GM11168 (cell line): Measurements from ENCODE around the gene KERA.

Experiments used
- in situ Hi-C: fragments of 300-500 bp; cut with MboI; formaldehyde crosslinking; loops from one replicate; pipeline ENCODE4 v1.12.0; 2022; ENCODE audit warnings: low sequenced_read_pairs; ENCODE audit not compliant: unreplicated experiment

KERA gene

GRCh38 chr12:91074851-91075250 is 17.0 kb upstream of the KERA start:
- in situ Hi-C loops = no loop called here

DNA sequence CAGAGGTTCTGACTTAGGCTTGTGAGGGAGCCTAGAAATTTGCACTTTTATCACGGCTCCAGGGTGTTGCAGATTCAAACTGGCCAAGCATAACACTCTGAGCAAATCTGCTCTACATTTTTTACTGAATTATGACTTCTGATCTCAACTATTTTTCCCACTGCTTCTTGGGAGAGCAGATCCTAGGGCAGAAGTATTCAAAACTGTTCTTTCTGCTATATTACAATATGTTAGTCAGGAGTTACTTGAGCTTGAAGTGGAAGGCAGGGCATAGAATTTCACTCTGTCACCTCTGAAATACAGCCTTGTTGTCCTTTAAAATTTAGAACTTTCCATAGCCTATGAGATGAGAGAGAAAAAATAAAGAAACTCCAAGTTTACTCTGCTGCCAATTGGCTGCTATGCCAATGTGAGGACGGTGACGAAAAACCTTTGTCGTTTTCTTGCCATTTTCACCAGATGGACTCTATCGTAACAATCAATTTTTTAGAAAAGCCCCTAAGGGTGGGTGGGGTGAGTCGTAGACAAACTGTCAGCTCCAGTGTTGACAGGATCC is 16.4 kb upstream of the KERA start:
- in situ Hi-C loops = no loop called here

- in situ Hi-C loops = no loop called here
Measured at GRCh38 chr12:91073426-91073825, 15.6 kb upstream of the KERA start.

DNA sequence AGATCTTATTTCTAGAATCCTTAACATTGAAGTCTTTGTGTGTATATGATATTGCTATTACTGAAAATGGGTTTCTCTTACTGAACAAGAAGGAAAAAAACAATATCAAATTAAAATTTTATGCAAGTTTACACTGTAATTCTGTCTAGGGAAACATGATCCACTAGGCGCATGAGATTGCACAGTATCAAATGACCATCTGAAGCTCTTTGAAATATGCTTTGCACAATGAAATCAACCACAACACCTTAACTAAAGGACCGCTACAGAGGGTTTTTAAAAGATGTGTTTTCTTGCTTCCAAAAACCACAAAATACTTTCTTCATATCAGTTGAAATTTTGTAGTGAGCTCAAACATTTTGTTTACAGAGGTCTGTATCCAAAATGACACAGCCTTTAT is 15.1 kb upstream of the KERA start:
- in situ Hi-C loops = no loop called here

DNA sequence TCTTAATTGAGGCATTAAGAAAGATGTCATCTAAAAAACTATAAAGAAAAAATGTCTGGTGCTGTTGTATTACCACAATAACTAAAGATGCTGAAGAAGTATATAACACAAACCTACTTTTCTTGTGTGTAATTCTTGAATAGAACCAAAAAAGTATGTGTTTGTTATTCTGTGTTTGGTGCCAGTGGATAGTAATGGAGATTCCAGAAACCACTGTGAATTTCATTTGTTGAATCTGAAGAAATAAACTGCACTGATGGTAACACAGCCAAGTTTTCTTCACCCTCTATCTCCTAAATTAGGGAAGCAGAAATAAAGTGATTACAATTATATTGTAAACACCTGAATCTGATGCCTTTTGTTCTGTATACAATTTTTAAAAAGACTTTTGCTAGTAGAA is 13.1 kb upstream of the KERA start:
- in situ Hi-C loops = no loop called here

- in situ Hi-C loops = no loop called here
Measured at GRCh38 chr12:91065396-91065795, 7.6 kb upstream of the KERA start.

DNA sequence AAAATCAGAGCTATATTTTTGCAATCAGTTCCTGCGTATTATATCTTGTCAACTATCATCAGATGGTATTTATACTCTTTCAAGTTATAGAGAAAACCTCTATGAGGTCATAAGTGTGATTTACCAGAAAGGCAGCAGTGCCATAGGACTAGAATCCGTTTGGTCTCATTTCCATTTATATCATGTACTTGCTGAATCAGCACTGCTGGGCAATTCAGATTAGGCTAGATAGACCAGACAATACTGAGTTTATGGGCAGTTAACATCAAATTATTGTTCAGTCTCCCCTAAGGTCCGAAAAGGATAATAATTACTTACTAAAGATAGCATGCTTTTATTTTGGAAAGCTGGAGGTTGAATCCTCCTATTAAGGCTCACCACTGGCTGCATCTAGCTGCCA is 6.8 kb upstream of the KERA start:
- in situ Hi-C loops = no loop called here

DNA sequence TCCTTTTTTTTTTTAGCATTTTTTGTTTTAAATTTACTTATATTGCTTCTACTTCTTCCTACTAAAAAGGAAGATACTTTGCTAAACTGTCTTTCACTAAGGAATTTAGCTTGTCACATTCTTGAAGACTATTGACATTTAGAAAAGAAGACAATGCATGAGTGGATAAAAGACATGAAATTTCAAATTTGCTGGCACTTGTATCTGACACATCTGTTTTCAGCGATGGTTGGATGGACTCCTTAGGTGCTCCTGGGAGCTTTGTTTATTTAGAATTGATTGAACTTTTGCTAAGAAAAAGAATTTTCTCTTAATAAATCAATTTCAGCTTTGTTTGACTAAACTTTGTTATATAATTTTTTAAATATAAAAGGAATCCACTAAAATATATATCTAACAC is 3.3 kb upstream of the KERA start:
- in situ Hi-C loops = no loop called here

DNA sequence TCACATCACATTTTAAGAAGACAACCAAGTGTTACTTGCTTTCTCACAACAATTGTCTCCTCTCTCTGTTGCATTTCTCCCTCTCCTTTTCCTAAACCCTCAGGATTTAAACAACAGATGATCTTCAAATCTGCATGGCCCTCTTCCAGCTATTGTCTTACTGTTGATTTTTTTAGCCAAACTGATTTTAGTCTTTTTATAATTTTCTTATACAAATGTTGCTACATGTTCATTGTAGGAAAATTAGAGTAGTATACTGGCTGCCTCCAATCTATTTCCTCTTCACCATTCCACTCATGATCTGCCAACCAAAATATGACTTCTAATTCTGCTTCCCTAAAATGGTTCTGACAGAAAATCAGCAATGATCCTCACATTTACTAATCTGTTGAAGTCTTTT is 1.4 kb upstream of the KERA start:
- in situ Hi-C loops = no loop called here

DNA sequence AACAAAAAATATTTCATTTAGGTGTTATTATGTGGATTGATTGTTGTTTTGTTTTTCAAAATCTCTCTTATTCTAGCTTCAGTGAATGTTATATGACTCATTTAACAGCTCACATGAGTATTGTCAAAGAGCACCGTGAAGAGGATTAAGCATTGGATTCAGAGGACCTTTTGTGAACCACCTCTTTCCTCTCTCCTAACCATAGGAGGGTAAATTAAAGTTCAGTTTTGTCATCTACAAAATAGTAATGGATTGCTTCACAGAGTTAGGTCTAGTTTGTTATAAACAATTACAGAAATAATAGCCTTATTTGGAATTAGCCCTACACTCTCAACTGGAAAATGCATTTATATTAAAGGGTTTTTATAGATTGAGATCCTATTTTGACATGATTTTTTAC is 962 bp upstream of the KERA start:
- in situ Hi-C loops = no loop called here

DNA sequence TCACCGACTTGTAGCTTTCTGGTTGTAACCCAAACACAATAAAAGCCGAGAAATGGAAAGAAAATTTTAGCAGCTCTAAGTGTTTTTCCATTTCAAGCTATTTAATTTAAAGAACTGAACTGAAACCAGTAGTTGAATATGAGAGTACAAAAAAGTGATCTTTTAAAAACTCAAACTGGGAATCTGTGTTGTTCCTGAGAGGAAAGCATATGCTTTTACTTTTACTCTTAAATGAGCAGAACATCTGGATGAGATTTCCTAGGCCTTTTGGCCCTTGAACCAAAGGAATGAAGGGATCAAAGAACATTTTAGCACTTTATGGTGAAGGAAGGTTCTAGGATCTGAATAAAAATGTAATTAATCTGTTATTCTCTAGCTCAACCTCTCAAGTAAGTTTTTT is 1.3 kb downstream of the KERA start:
- in situ Hi-C loops = no loop called here

- in situ Hi-C loops = no loop called here
Measured at GRCh38 chr12:91055976-91056375, 1.8 kb downstream of the KERA start.

DNA sequence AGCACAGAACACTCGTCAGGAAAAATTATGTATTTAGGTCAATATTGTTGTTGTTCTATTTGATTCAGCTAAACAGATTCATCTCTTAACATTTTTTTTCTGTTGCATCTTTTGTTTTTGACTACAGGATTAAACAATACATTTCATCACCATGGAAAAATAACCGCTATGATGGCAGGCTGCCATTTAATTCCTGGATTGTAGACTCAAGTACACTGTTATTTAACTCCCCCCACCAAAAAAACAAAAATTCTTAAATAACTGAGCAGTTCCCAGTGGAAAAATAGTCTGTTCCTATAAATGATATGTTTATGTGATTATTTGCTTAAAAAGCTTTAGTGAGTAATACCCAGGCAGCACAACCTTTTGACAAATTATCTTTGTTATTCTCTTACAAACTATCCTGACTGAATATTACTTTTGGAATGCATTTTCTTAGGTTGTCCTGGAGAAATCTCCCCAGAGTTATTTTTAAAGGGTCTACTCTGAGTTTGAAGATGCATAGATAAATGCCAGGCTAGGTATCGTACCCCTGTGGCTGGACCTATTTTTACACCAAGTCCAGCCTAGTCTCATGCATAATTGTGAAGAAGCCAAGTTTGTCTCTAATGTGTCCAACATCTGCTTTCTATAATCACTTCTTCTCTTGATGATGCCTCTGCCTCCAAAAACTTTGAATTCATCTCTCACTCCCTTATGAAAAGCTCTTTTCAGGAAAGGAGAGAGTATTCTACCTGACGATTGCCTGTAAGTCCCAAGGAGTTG is 3.7 kb downstream of the KERA start:
- in situ Hi-C loops = no loop called here

DNA sequence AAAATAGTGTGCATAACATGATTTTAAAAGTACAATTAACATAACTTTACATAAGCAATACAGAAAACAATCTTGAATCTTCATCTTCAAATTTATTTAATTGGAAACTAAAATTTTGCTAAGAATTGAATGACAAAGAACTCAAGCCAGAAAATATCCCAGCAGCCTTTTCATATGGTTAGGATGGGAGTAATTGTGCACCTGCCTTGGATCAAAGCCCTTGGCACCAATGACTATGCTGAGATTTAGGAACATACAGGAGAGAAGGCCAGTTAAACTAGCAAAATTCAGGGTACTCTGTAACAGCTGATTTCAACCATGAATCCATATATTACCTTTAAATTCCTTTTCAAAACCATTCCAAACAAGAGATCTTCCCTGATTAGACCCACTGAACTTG is 5.8 kb downstream of the KERA start:
- in situ Hi-C loops = no loop called here

DNA sequence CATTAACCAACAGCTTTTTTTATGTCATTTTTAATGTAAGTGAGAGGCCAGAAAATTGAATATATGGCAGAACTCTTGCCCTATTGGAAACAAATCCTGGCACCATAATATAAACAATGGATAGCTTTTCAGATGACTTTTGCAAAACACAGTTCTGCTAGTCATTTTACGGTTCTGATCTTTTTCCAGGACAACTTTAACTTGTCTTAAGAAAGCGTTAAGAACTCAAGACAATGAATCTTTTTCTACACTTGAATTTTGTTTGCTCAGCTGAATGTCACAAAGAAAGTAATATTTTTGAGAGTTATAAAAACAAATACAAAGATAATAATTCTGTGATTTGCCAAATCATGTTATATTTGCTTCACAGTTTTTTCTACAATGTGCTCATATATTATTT is 13.2 kb downstream of the KERA start:
- in situ Hi-C loops = no loop called here

- in situ Hi-C loops = no loop called here
Measured at GRCh38 chr12:91043408-91043807, 14.4 kb downstream of the KERA start.

GRCh38 chr12:91040096-91040755 is 17.6 kb downstream of the KERA start:
- in situ Hi-C loops = no loop called here

- in situ Hi-C loops = no loop called here
Measured at GRCh38 chr12:91037276-91037675, 20.5 kb downstream of the KERA start.

GRCh38 chr12:91033251-91033650 is 24.6 kb downstream of the KERA start:
- in situ Hi-C loops = no loop called here

DNA sequence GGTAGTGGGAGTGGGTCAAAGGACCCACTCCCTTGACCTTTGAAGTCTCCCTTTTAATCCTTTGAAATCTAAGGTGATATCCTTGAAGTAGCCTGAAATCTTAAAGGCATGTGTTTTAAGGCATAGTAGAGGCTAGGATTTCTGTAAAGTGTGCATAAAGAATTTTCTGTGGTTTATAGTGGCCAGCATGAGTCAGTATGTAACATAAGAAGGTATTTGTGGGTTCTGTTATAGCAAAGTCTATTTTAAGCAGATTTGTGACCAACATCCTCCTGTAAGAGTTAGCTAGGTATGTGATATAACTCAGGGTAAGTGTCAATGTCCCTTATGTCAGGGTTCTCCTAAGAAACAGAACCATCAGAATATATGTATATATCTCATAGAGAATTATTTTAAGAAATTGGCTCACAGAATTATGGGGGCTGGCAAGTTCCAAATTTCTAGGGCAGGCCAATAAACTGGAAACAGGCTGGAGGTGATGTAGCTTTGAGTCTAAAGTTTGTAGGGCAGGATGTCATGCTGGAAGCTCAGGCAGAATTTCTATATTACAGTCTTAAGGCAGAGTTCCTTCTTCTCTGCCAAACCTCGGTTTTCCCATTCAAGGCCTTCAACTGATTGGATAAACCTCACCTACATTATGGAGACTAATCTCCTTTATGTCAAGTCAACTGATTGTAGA is 34.4 kb downstream of the KERA start:
- in situ Hi-C loops = no loop called here

DNA sequence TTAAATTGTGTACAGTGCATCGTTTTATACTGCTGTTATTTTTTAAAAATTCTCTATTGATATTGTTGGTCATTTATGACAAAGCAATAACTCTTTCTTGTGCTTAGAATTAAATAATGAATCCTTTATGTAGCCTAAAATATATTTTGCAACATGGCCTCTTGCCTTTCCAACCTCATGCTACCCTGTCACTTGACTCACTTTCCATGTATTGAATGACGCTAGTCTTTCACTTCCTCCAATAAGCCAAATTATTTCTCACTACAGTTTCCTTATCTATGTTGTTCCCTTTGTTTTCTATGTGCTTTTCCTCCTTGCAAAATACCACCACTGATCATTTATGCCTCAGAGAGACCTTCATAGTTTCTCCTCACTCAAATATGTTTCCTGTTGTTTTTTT is 36.7 kb downstream of the KERA start:
- in situ Hi-C loops = no loop called here
